GM18502 (cell line): Measurements from ENCODE around the gene TPCN2.

Experiments
- ATAC-seq: cut with Tn5 transposase; IDR thresholded peaks from one replicate; pipeline ENCODE4 v1.9.1; 2021; ENCODE audit warnings: mild to moderate bottlenecking; ENCODE audit not compliant: unreplicated experiment, poor library complexity

The TPCN2 gene

DNA sequence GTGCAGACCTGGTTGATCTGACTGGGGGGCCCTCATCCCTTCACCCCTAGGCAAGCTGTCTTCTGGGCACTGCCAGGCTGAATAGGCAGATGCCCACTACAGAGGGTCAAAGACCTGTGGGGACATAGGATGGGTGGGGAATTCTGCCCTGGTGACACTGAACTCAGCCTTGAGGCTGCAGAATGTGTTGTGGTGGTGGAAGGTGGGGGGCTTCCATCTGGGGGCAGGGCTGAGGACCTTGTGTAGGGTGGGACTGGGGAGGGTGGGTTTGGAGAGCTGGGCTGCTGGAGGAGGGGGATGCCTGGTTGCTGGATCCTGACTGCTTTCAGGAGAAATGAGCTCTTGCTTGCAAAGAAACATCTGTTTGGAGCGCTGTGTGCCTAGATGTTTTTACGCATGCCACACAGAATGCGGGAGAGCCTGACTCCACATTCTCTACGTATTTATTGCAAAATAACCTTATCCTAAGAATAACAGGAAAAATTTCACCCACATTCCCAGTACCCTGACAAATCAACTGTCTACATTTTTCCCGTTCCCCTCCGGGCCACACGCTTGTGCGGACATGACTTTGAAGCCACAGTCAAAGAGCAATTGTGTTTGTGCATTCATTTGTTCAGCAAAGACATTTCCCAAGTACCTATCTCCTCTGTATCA lies 125.3 kb downstream of the TPCN2 start:
- no peak for ATAC-seq

DNA sequence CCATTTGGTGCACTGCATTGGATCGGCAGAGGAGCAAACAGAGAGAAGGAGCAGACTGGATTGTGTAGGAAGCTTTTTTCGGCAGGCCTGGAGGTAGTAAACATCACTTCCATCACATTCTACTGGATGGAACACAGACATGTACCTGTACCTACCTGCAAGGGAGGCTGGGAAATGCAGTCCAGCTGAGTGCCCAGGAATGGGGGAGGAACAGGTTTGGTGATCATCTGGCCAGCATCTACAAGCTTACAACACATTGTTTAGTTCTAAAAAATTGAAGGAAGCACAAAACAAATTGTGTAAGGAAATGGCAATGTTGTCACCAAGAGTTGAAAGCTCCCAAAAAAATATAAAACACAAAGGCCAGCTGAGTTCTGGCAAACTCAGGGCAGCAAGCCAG lies 126.1 kb downstream of the TPCN2 start:
- ATAC-seq: no peak

DNA sequence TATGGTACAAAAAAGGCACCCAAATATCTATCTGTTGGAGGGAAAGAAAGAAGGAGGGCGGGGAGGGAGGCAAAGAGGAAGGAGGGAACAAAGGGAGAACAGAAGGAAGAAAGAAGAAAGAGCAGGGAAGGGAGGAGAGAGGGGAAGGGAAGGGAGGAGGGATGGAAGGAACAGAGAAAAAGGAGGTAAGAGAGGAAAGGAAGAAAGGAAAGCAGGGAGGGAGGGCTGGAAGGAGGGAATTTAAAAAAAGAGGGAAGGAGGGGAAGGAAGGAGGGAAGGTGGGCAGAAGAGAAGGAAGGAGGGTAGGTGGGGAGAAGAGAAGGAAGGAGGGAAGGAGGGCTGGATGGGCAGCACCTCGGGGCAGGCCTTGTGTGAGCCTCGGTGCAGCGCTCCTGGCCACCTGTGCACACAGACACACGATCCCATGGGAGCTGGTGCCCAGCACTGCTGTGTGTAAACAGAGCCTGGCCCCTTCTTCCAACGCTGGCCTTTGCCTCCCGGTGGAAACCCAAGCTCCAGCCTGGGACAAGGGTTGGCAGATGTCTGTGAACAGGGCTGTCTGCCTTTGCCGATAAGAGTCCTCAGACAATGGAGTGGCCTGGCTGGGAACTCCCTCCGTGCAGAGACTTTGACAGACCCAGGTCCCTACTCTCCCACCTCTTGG lies 130.2 kb downstream of the TPCN2 start:
- ATAC-seq: no peak

DNA sequence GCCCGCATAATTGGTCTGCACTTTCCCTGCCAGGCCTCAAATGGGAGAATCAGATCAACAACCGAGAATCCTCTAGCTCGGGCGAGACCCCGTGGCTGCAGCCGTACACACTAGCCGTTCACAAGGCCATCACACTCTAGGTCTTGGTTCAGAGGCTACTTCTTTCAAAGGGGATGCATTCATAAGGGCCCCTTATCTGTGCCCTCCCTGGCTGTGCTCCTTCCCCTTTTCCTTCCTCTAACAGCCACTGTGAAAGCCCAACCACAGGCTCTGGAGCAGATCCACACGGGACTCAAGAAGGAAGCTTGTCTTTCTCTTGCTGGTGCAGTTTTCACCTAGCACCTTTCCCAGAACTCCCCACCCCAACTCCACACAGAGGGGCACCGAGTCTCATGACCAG lies 131.5 kb downstream of the TPCN2 start:
- no peak for ATAC-seq

DNA sequence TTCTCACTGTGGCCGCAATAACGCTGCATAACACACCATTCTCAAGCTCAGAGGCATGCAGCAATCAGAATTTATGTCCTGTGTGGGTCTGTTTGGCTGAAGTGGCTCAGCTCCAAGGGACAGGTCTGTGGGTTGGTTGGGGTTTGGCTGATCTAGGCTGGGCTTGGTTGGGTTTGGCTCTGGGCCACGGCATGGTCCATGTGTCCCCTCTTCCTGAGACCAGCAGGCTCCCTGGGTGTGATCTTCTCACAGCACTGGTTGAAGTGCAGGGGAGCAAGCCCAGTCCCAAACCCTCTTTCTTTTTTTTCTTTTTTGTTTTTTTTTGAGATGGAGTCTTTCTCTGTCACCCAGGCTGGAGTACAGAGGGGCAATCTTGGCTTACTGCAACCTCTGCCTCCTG lies 132.0 kb downstream of the TPCN2 start:
- no peak for ATAC-seq

DNA sequence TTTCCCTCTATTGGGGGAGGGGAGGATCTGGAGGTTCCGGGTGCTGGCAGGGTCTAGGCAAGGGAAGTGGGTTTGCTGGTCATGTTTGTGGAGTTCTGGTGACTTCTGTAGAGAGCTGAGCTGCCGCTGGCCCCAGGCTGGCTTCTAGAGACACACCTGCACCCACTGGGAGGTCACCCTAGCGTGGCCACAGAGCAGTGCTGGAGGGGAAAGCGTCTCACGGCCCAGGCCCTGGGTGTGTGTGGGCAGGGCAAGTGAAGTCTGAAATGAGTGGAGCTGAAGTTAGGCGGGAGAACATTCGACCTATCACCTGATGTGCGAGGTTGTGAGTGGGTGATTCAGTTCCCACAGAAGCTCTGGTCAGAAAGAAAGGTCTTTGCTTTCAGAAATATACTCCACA lies 134.9 kb downstream of the TPCN2 start:
- no peak for ATAC-seq
